Panc1 (cell line): ENCODE data around the gene AP4E1. TPM values are rescaled to one million over a fixed set of nuclear protein-coding genes. Genes with fewer than 3 reads are reported as not detected.
"Not testable (repeated sequence)": the region's sequence is repeated elsewhere in the genome, so short reads cannot be mapped to it uniquely, and the experiment has no call there.

Experiments used
- ATAC-seq: fragments of 200-7000 bp; cut with Tn5 transposase; 2 replicates; pipeline ENCODE4 v1.9.1; 2020; ENCODE audit warnings: mild to moderate bottlenecking, moderate library complexity
- BruUV-seq: library from RNA; stranded (reverse); fragments of 400-500 nt; replicated peaks from 2 replicates; lab custom pipeline; 2021; lab: Mats Ljungman, UMichigan
- CTCF ChIA-PET: fragments of 300-600 bp; sonication (Branson Sonifier 250); formaldehyde crosslinking; loops from one replicate; lab custom pipeline; 2022; ENCODE audit warnings: antibody characterized with exemption; lab: Charles Lee
- POLR2A ChIA-PET: fragments of 300-600 bp; sonication (Branson Sonifier 250); formaldehyde crosslinking; loops from one replicate; lab custom pipeline; 2022; ENCODE audit warnings: antibody characterized with exemption; lab: Charles Lee
- DNase-seq: peaks from one replicate; pipeline ENCODE4 v3.0.0-alpha.2; 2010; ENCODE audit warnings: low read depth, low spot score
- H3K27ac ChIP-seq: 2 replicates; pipeline ENCODE4 v1.5.1; 2011; ENCODE audit warnings: mild to moderate bottlenecking, low read length, inconsistent platforms
- H3K27me3 ChIP-seq: fragments of 200-500 bp; sonication (Bioruptor generic); 2 replicates; pipeline ENCODE4 v1.6.0; 2014; ENCODE audit warnings: low read length, inconsistent platforms; ENCODE audit not compliant: control insufficient read depth, insufficient read depth
- H3K36me3 ChIP-seq: fragments of 200-500 bp; sonication (Bioruptor generic); 2 replicates; pipeline ENCODE4 v1.5.1; 2014; ENCODE audit warnings: inconsistent platforms, mild to moderate bottlenecking, low read length, moderate library complexity; ENCODE audit not compliant: control insufficient read depth, insufficient read depth
- H3K4me1 ChIP-seq: 2 replicates; pipeline ENCODE4 v1.5.1; 2011; ENCODE audit warnings: inconsistent platforms, mild to moderate bottlenecking, low read length, moderate library complexity; ENCODE audit not compliant: control insufficient read depth, insufficient read depth
- H3K4me3 ChIP-seq, 2 experiments: 2 replicates each; pipeline ENCODE4 v1.5.1; 2011 to 2012; ENCODE audit warnings: low read depth in 2 of 2, low read length in 2 of 2, mild to moderate bottlenecking in 2 of 2, inconsistent platforms in 1 of 2, moderate library complexity in 1 of 2
- H3K9me3 ChIP-seq: fragments of 200-500 bp; sonication (Bioruptor generic); 2 replicates; pipeline ENCODE4 v1.5.1; 2014; ENCODE audit warnings: low read depth, mild to moderate bottlenecking, inconsistent platforms, low read length, moderate library complexity; ENCODE audit not compliant: control insufficient read depth, insufficient read depth
- CTCF ChIP-seq: fragments of 450-650 bp; IDR thresholded peaks from 2 replicates; pipeline ENCODE4 v1.5.1; 2017; ENCODE audit warnings: mild to moderate bottlenecking
- POLR2AphosphoS5 ChIP-seq: IDR thresholded peaks from 2 replicates; pipeline ENCODE4 v1.6.1; 2012; ENCODE audit warnings: mild to moderate bottlenecking, low read depth, low read length, moderate library complexity
- REST ChIP-seq, 2 experiments: IDR thresholded peaks; 2 replicates each; pipeline ENCODE4 v1.6.1; 2011 to 2012; ENCODE audit warnings: low read depth in 2 of 2, control low read depth in 1 of 2, low read length in 1 of 2, mild to moderate bottlenecking in 1 of 2, moderate library complexity in 1 of 2; ENCODE audit not compliant: insufficient read depth in 1 of 2
- SIN3A ChIP-seq: IDR thresholded peaks from 2 replicates; pipeline ENCODE4 v1.6.1; 2012; ENCODE audit warnings: low read depth, mild to moderate bottlenecking, low read length, moderate library complexity, borderline replicate concordance; ENCODE audit not compliant: insufficient read depth
- TCF7L2 ChIP-seq: IDR thresholded peaks from 2 replicates; pipeline ENCODE4 v1.6.1; 2011; ENCODE audit warnings: mild to moderate bottlenecking, low read depth, low read length, inconsistent platforms
- in situ Hi-C: cut with HindIII; loops from 2 replicates; pipeline ENCODE4 v1.10.0; 2016; ENCODE audit warnings: low sequenced_read_pairs, low pct_unique_long_range_greater_than_20kb
- intact Hi-C: fragments of 100-400 bp; cut with micrococcal nuclease; formaldehyde crosslinking; loops from one replicate; pipeline ENCODE4 v1.10.0; 2022; ENCODE audit not compliant: unreplicated experiment
- total RNA-seq: library from RNA; stranded (reverse); gene quantifications from one replicate; pipeline ENCODE4 v1.2.1, GENCODE V29; 2021; ENCODE audit not compliant: unreplicated experiment

AP4E1 gene
- total RNA-seq, 1 experiment from 2014 or later, result 13.6 TPM

GRCh38 chr15:50872832-50873426 lies 35.6 kb upstream of the AP4E1 start:
- Histone ChIP-seq H3K27me3 (peaks cover 16% of the 10 kb centered on the region; the same call in 1 of the 2 replicates), H3K4me3 (no peak overlapping the region), H3K4me1 (peaks cover 6% of the 10 kb centered on the region; the same call in 1 of the 2 replicates), H3K9me3 (no peaks in the 10 kb centered on the region), H3K36me3 (no peaks in the 10 kb centered on the region), H3K27ac (no peak overlapping the region)
- in situ Hi-C loops, result no loop called here
- TF ChIP-seq SIN3A (no peak), CTCF (no peak), POLR2AphosphoS5 (no peak), TCF7L2 (no peak), REST (IDR thresholded peaks at IDR 0.05; ENCODE audit: insufficient read depth in 1 of 2, low read depth in 2 of 2, low read length in 1 of 2) (no peak)
- ATAC-seq, result no peak
- CTCF ChIA-PET, result no interaction called here
- DNase-seq, result no peak
- intact Hi-C loops, result loop anchor here (10.0 kb wide), 1 partner anchor 108 kb away; the partner anchor contains the start of gene SPPL2A
- POLR2A ChIA-PET, result no interaction called here
- BruUV-seq, result no TSS peak

GRCh38 chr15:50873935-50874361 lies 34.5 kb upstream of the AP4E1 start:
- Histone ChIP-seq H3K4me1 (peaks cover 6% of the 10 kb centered on the region; the same call in 1 of the 2 replicates), H3K27ac (no peak overlapping the region), H3K27me3 (peaks cover 16% of the 10 kb centered on the region; the same call in 1 of the 2 replicates), H3K36me3 (no peaks in the 10 kb centered on the region), H3K9me3 (no peaks in the 10 kb centered on the region), H3K4me3 (no peak overlapping the region)
- no peak for TF ChIP-seq REST (IDR thresholded peaks at IDR 0.05; ENCODE audit: insufficient read depth in 1 of 2, low read depth in 2 of 2, low read length in 1 of 2)
- TF ChIP-seq SIN3A, result no peak
- BruUV-seq, result no TSS peak
- no peak for ATAC-seq
- no peak for DNase-seq
- ChIA-PET POLR2A (no interaction called here), CTCF (interaction anchor here (0.6 kb wide), 1 partner anchor 152 kb away, joined by 3 read pairs; no protein-coding TSS in a partner anchor)
- intact Hi-C loops (loop anchor here (10.0 kb wide), 1 partner anchor 109 kb away; the partner anchor contains the start of gene SPPL2A), in situ Hi-C loops (no loop called here)

- H3K9me3 ChIP-seq, H3K27ac ChIP-seq, in situ Hi-C loops, H3K4me3 ChIP-seq, H3K4me1 ChIP-seq, CTCF ChIA-PET, BruUV-seq, H3K36me3 ChIP-seq, DNase-seq, ATAC-seq, POLR2A ChIA-PET: not testable (repeated sequence)
- H3K27me3 ChIP-seq, result peaks cover 16% of the 10 kb centered on the region; the same call in 1 of the 2 replicates
- intact Hi-C loops, result loop anchor here (5.0 to 10.0 kb wide), 2 partner anchors 110 to 198 kb away; partner anchors contain the start of gene SPPL2A
Observed at GRCh38 chr15:50875238-50875637, 33.2 kb upstream of the AP4E1 start.
